Measurements from ENCODE around the gene LRRK2. TPM values are rescaled to one million over a fixed set of nuclear protein-coding genes. Genes with fewer than 3 reads are reported as not detected.
"Not testable (repeated sequence)": the region's sequence is repeated elsewhere in the genome, so short reads cannot be mapped to it uniquely, and the experiment has no call there.

Gene LRRK2
- total RNA-seq, 4 donors from 2014 or later, result 5.7 to 11.1 (median 9.5) TPM

GRCh38 chr12:40351976-40352375 lies 127.2 kb downstream of the LRRK2 start:
- no peak overlapping the region for H3K4me3 ChIP-seq (ENCODE audit: low read depth, poor library complexity, severe bottlenecking)
- WGBS, 2 donors, result 97 to 100% methylated on average over 1 of the region's 1 CpG
- DNase-seq (ENCODE audit: low spot score in 2 of 2), result no peak
- intact Hi-C loops (cut with DNase I; ENCODE audit: low total_unique reads), result no loop called here
- TF ChIP-seq CTCF (IDR thresholded peaks at IDR 0.05) (no peak), POLR2A (IDR thresholded peaks at IDR 0.05) (no peak)

- TF ChIP-seq CTCF (IDR thresholded peaks at IDR 0.05), result no peak
- intact Hi-C loops (cut with DNase I; ENCODE audit: low total_unique reads), result no loop called here
- DNase-seq (ENCODE audit: low spot score in 2 of 2), result no peak
- 71 to 72% methylated on average over 6 of the region's 6 CpGs for WGBS, 2 donors
- no peak overlapping the region for H3K4me3 ChIP-seq (ENCODE audit: low read depth, poor library complexity, severe bottlenecking)
Measured at GRCh38 chr12:40375076-40375475, 150.3 kb downstream of the LRRK2 start.

DNA sequence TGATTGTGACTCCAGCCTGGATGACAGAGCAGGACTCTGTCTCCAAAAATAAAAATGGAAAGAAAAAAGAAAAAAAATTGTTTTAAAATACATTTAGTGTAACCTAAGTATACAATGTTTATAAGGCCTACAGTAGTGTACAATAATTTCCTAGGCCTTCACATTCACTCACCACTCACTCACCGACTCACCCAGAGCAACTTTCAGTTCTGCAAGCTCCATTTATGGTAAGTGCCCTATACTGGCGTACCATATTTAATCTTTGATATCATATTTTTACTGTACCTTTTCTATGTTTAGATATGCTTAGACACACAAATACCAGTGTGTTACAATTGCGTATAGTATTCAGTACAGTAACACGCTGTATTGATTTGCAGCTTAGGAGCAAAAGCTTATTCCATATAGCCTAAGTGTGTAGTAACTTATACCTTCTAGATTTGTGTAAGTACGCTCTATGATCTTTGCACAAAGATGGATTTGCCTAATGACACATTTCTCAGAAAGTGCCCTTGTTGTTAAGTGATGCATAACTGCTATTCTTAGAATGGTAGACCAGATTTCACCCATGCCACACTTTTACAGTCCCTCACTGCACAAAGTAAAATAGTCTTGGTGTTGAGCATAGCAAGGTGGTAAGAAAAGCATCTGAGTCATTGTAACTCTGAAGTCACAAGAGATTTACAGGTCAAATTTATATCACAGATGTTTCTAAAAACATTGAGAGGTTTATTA lies 151.9 kb downstream of the LRRK2 start:
- DNase-seq (ENCODE audit: low spot score in 2 of 2), result no peak
- no peak overlapping the region for H3K4me3 ChIP-seq (ENCODE audit: low read depth, poor library complexity, severe bottlenecking)
- WGBS, 2 donors, result 94 to 97% methylated on average over 5 of the region's 5 CpGs
- intact Hi-C loops (cut with DNase I; ENCODE audit: low total_unique reads), result no loop called here
- no peak for TF ChIP-seq CTCF (IDR thresholded peaks at IDR 0.05)
- no peak for TF ChIP-seq POLR2A (IDR thresholded peaks at IDR 0.05)

- TF ChIP-seq CTCF (IDR thresholded peaks at IDR 0.05) (no peak), POLR2A (IDR thresholded peaks at IDR 0.05) (no peak)
- intact Hi-C loops (cut with DNase I; ENCODE audit: low total_unique reads), result no loop called here
- no peak overlapping the region for H3K4me3 ChIP-seq (ENCODE audit: low read depth, poor library complexity, severe bottlenecking)
- DNase-seq (ENCODE audit: low spot score in 2 of 2), result no peak
- WGBS, 2 donors, result 68 to 69% methylated on average over 1 of the region's 1 CpG
Measured at GRCh38 chr12:40378691-40379090, 153.9 kb downstream of the LRRK2 start.

DNA sequence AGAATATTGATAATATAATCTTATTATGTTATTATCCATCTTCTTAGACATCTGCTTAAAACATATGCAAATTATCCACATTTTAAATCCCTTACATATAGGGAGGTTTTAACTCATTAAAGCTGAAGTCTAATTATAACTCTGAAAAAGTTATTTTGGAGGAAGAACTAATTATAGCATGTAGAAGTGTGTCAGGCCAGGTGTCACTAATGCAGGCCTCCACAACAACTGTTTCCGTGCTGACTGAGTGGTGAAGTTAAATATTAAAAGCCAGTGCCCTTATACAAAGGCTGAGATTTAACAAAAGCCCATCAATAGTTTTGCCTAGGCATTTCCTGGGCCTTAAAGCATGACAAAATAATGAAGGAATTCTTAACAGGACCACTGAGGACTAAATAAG lies 157.4 kb downstream of the LRRK2 start:
- TF ChIP-seq CTCF (IDR thresholded peaks at IDR 0.05) (no peak), POLR2A (IDR thresholded peaks at IDR 0.05) (no peak)
- no peak for DNase-seq (ENCODE audit: low spot score in 2 of 2)
- no peak overlapping the region for H3K4me3 ChIP-seq (ENCODE audit: low read depth, poor library complexity, severe bottlenecking)
- intact Hi-C loops (cut with DNase I; ENCODE audit: low total_unique reads), result no loop called here
- 78 to 91% methylated on average over 1 of the region's 1 CpG for WGBS, 2 donors

GRCh38 chr12:40387279-40387678 lies 162.5 kb downstream of the LRRK2 start:
- DNase-seq (ENCODE audit: low spot score in 2 of 2); H3K4me3 ChIP-seq (ENCODE audit: low read depth, poor library complexity, severe bottlenecking); intact Hi-C loops (cut with DNase I; ENCODE audit: low total_unique reads): not testable (repeated sequence)
- 55 to 69% methylated on average over 3 of the region's 3 CpGs for WGBS, 2 donors

Measured in lower leg skin (tissue), 4 donors.